ENCODE data around the gene ACKR3. TPM values are rescaled to one million over a fixed set of nuclear protein-coding genes. Genes with fewer than 3 reads are reported as not detected.

The ACKR3 gene
- total RNA-seq, 1 donor from 2014 or later, result 1.2 TPM

DNA sequence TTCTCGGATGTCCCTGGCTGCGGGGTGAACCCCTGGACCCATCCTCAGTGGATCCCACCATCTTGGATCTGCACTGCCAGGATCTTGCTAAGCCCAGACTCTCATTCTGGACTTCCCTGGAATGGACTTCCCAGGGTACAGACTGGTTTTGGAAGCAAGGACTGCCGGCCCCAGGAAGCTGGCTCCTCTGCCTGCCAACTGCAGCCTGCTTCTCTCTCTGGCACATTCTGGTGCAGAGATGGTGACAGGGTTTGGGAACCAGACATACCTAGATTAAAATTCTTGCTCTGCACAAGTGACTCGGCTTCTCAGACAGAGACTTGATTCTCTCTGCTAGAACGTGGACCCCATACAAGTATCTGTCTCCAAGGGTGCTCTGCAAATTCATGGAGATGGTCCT lies 29.4 kb downstream of the ACKR3 start:
- no peak overlapping the region for H3K27ac Mint-ChIP-seq (ENCODE audit: unreplicated experiment)
- no peaks in the 10 kb centered on the region for H3K9me3 Mint-ChIP-seq (ENCODE audit: unreplicated experiment)
- H3K4me3 Mint-ChIP-seq (ENCODE audit: unreplicated experiment), result no peak overlapping the region
- no peak for DNase-seq
- peaks cover 2% of the 10 kb centered on the region for H3K27me3 Mint-ChIP-seq (ENCODE audit: unreplicated experiment)
- TF ChIP-seq, protein P1, sequence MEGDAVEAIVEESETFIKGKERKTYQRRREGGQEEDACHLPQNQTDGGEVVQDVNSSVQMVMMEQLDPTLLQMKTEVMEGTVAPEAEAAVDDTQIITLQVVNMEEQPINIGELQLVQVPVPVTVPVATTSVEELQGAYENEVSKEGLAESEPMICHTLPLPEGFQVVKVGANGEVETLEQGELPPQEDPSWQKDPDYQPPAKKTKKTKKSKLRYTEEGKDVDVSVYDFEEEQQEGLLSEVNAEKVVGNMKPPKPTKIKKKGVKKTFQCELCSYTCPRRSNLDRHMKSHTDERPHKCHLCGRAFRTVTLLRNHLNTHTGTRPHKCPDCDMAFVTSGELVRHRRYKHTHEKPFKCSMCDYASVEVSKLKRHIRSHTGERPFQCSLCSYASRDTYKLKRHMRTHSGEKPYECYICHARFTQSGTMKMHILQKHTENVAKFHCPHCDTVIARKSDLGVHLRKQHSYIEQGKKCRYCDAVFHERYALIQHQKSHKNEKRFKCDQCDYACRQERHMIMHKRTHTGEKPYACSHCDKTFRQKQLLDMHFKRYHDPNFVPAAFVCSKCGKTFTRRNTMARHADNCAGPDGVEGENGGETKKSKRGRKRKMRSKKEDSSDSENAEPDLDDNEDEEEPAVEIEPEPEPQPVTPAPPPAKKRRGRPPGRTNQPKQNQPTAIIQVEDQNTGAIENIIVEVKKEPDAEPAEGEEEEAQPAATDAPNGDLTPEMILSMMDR (IDR thresholded peaks at IDR 0.05; ENCODE audit: partially characterized antibody, unreplicated experiment), result no peak
- peaks cover 9% of the 10 kb centered on the region for H3K4me1 Mint-ChIP-seq (ENCODE audit: low read depth, unreplicated experiment)
- no peaks in the 10 kb centered on the region for H3K36me3 Mint-ChIP-seq (ENCODE audit: unreplicated experiment)

DNA sequence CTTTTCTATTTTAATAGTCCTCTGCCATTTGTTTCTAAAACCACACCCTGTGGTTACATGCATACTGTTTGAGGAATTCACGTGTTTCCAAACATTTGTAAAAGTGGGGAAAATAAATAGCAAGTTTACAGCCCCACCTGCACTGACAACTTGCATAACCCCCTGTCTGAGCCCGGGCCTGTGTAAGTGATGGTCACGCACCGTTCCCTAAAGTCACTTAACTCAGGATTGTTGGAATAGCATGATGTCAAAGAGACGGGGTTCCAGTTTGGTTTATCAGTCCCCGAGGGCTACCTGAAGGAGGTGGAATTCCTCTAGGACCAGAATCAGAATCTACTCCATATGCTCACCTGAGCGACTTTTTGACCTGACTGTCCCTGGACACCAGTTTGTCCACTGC lies 30.5 kb downstream of the ACKR3 start:
- Mint-ChIP-seq H3K27me3 (ENCODE audit: unreplicated experiment) (peaks cover 2% of the 10 kb centered on the region), H3K9me3 (ENCODE audit: unreplicated experiment) (peaks cover 3% of the 10 kb centered on the region), H3K4me3 (ENCODE audit: unreplicated experiment) (no peak overlapping the region), H3K36me3 (ENCODE audit: unreplicated experiment) (no peaks in the 10 kb centered on the region), H3K4me1 (ENCODE audit: low read depth, unreplicated experiment) (peaks cover 9% of the 10 kb centered on the region), H3K27ac (ENCODE audit: unreplicated experiment) (no peak overlapping the region)
- TF ChIP-seq, protein P1 (IDR thresholded peaks at IDR 0.05; ENCODE audit: partially characterized antibody, unreplicated experiment), result no peak
- DNase-seq, result no peak

DNA sequence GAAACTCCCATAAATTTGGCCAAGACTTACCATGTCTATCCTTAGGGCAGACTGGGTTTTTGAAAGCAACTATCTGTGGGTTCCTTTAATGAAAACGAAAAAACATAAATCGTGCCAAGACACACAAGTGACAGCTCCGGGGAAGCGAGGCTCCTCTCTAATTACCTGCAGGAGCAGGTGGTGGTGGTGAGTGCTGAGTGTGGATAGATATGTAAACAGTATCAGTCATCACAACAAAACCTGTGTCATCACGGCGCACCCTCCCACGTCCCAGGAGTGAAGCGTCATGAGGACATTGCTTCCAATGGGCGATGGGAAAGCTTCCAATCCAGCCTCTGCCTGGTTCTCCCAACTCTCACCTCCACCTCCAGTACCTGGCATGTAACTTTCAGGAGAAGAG lies 31.3 kb downstream of the ACKR3 start:
- peaks cover 9% of the 10 kb centered on the region for H3K4me1 Mint-ChIP-seq (ENCODE audit: low read depth, unreplicated experiment)
- TF ChIP-seq, protein P1 (IDR thresholded peaks at IDR 0.05; ENCODE audit: partially characterized antibody, unreplicated experiment), result no peak
- H3K27me3 Mint-ChIP-seq (ENCODE audit: unreplicated experiment), result peaks cover 2% of the 10 kb centered on the region
- no peak overlapping the region for H3K4me3 Mint-ChIP-seq (ENCODE audit: unreplicated experiment)
- no peak for DNase-seq
- H3K27ac Mint-ChIP-seq (ENCODE audit: unreplicated experiment), result no peak overlapping the region
- no peaks in the 10 kb centered on the region for H3K36me3 Mint-ChIP-seq (ENCODE audit: unreplicated experiment)
- peaks cover 3% of the 10 kb centered on the region for H3K9me3 Mint-ChIP-seq (ENCODE audit: unreplicated experiment)

DNA sequence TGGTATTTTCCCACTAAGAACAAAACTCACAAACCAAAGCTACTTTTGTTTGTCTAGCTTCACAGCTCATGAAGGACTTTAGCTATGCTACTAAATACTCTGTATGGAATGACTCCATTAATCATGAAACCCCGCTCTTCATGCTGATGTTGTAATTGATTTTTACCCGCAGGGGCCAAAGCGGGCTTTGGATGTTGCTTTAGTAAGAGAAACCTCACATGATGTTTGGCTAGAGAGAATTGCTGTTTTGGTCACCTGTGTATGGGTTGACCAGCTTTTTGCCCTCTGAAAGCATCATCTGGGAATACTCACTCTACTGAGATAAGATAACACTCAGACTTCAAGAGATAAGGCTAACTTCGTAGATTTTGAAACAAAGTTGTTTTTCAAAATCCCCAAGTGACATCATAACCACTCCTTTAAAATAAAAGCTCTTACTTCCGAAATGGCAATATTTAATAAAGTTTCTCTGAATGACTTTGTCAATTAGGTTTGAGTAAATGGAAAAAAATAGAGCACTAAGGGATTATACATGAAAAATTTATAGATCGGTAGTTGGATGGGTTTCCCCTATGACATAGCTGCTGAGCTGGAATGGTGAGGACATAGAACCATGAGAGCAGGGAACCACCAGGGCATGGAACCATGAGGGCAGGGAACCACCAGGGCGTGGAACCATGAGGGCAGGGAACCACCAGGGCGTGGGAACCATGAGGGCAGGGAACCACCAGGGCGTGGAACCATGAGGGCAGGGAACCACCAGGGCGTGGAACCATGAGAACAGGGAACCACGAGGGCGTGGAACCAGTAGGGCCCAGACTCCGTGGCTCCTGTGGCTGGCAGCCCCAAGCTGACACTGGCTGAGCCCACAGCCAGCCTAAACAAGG lies 31.9 kb downstream of the ACKR3 start:
- Mint-ChIP-seq H3K36me3 (ENCODE audit: unreplicated experiment) (peaks cover 4% of the 10 kb centered on the region), H3K4me3 (ENCODE audit: unreplicated experiment) (no peak overlapping the region), H3K27me3 (ENCODE audit: unreplicated experiment) (peaks cover 2% of the 10 kb centered on the region), H3K27ac (ENCODE audit: unreplicated experiment) (no peak overlapping the region), H3K4me1 (ENCODE audit: low read depth, unreplicated experiment) (peaks cover 9% of the 10 kb centered on the region), H3K9me3 (ENCODE audit: unreplicated experiment) (peaks cover 3% of the 10 kb centered on the region)
- TF ChIP-seq, protein P1 (IDR thresholded peaks at IDR 0.05; ENCODE audit: partially characterized antibody, unreplicated experiment), result no peak
- no peak for DNase-seq

DNA sequence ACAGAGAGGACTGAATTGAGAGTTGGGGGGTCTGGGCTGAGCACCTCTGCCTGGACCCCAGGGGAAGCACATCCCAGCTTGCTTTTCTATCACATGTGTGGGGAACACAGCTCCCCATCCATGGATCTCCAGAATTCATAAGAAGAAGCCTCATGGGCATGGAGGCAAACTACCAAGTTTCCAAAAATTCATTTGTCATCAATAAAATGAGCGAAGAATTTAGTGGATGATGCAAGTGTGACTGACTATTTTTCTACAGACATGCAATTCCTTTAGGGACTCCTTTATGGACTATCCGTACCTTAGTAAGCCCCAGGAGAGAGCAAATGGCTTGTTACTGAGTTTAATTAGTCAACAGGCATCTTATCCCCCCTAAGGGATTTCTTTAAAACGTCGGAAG lies 33.1 kb downstream of the ACKR3 start:
- no peak for DNase-seq
- TF ChIP-seq, protein P1 (IDR thresholded peaks at IDR 0.05; ENCODE audit: partially characterized antibody, unreplicated experiment), result no peak
- H3K9me3 Mint-ChIP-seq (ENCODE audit: unreplicated experiment), result peaks cover 3% of the 10 kb centered on the region
- H3K4me3 Mint-ChIP-seq (ENCODE audit: unreplicated experiment), result no peak overlapping the region
- H3K36me3 Mint-ChIP-seq (ENCODE audit: unreplicated experiment), result peaks cover 6% of the 10 kb centered on the region
- H3K27ac Mint-ChIP-seq (ENCODE audit: unreplicated experiment), result no peak overlapping the region
- H3K27me3 Mint-ChIP-seq (ENCODE audit: unreplicated experiment), result peaks cover 2% of the 10 kb centered on the region
- peaks cover 9% of the 10 kb centered on the region for H3K4me1 Mint-ChIP-seq (ENCODE audit: low read depth, unreplicated experiment)

All from glutamatergic neuron (in vitro differentiated cells).